H1 (cell line): Measurements from ENCODE around the gene GRAMD1B. TPM values are rescaled to one million over a fixed set of nuclear protein-coding genes. Genes with fewer than 3 reads are reported as not detected.

Source experiments
- ASH2L ChIP-seq: fragments of 200-600, 300-600 bp; sonication (generic); IDR thresholded peaks from one replicate; pipeline ENCODE4 v1.7.1; 2017; ENCODE audit warnings: low read length
- CBX8 ChIP-seq: fragments of 300-800, 300-1000 bp; sonication (generic); IDR thresholded peaks from 2 replicates; pipeline ENCODE4 v1.7.1; 2016; ENCODE audit warnings: low read depth, low read length, borderline replicate concordance
- EP300 ChIP-seq, 2 experiments: IDR thresholded peaks; 1 replicate in 1 of 2; 2 replicates in 1 of 2; pipeline ENCODE4 v1.6.1; 2011 to 2012; ENCODE audit warnings: low read depth in 2 of 2, low read length in 2 of 2, mild to moderate bottlenecking in 2 of 2, borderline replicate concordance in 1 of 2, inconsistent platforms in 1 of 2, moderate library complexity in 1 of 2
- HDAC6 ChIP-seq: IDR thresholded peaks from one replicate; pipeline ENCODE4 v1.7.1; 2012; ENCODE audit warnings: low read depth, mild to moderate bottlenecking, inconsistent platforms, low read length, moderate library complexity
- KDM4A ChIP-seq: IDR thresholded peaks from one replicate; pipeline ENCODE4 v1.7.1; 2012; ENCODE audit warnings: low read depth, mild to moderate bottlenecking, moderate library complexity, low read length, inconsistent platforms; ENCODE audit not compliant: severe bottlenecking
- POU5F1 ChIP-seq: IDR thresholded peaks from 2 replicates; pipeline ENCODE4 v1.6.1; 2011; ENCODE audit warnings: low read depth, mild to moderate bottlenecking, low read length, moderate library complexity
- SP1 ChIP-seq: IDR thresholded peaks from 2 replicates; pipeline ENCODE4 v1.6.1; 2011; ENCODE audit warnings: low read depth, low read length
- TEAD4 ChIP-seq: IDR thresholded peaks from 2 replicates; pipeline ENCODE4 v1.6.1; 2012; ENCODE audit warnings: low read depth, low read length, inconsistent platforms, mixed read lengths
- polyA plus RNA-seq, 7 experiments: library from polyadenylated mRNA; depleted of rRNA in 3 of 7; stranded (reverse) in 5 of 7; unstranded in 2 of 7; fragments of >200 nt in 5 of 7; fragments of 200-250 nt in 2 of 7; gene quantifications; 1 replicate in 5 of 7; 2 replicates in 1 of 7; 4 replicates in 1 of 7; pipeline versions ENCODE4 v1.2.1 to v1.2.3, GENCODE V29; 2011 to 2013; ENCODE audit warnings: missing spikeins in 2 of 7, mixed read lengths in 2 of 7
- total RNA-seq: library from RNA; stranded (reverse); fragmentation: NEBNext Ultra II Directional; extraction: Animal tissue kit (Norgen Biotek cat#: 25700); gene quantifications from 2 replicates; pipeline ENCODE4 v1.2.1, GENCODE V29; 2021

Gene GRAMD1B
- total and polyA plus RNA-seq, 2 of the 8 experiments (the other 6 are each of a cell fraction or from before 2014, with no cell fraction given) = 10.1 to 21.2 TPM

- TF ChIP-seq ASH2L = no peak
- no peak for TF ChIP-seq HDAC6
- TF ChIP-seq EP300 (IDR thresholded peaks at IDR 0.05; ENCODE audit: borderline replicate concordance in 1 of 2, low read depth in 2 of 2, low read length in 2 of 2) = no peak
- no peak for TF ChIP-seq POU5F1
- TF ChIP-seq CBX8 = no peak
- no peak for TF ChIP-seq SP1
- TF ChIP-seq KDM4A = no peak
- TF ChIP-seq TEAD4 = no peak
These were observed 215.4 kb downstream of the GRAMD1B start (continued) for GRCh38 chr11:123645286-123645975.
